ENCODE results near the gene PLEKHM1.

The PLEKHM1 gene

GRCh38 chr17:45428931-45429338 is 61.6 kb downstream of the PLEKHM1 start:
- DNase-seq (ENCODE audit: low read depth in 1 of 2, low spot score in 1 of 2): peak; percentile 63 to 67
- no peak overlapping the region; the same call in 1 of the 2 replicates for H3K4me3 ChIP-seq (replicated peaks; ENCODE audit: insufficient read depth, low read length)
- peak overlapping the region; percentile 63 for H3K27ac ChIP-seq (replicated peaks)
- TF ChIP-seq POLR2AphosphoS5 (IDR thresholded peaks at IDR 0.05; ENCODE audit: low read depth): no peak
- peak; percentile 89 for TF ChIP-seq SPI1 (IDR thresholded peaks at IDR 0.05; ENCODE audit: borderline replicate concordance, low read depth)
- TF ChIP-seq CTCF (IDR thresholded peaks at IDR 0.05; ENCODE audit: insufficient read depth, low read length): no peak
- no peak for TF ChIP-seq GABPA (IDR thresholded peaks at IDR 0.05; ENCODE audit: low read depth)
- H3K27me3 ChIP-seq (ENCODE audit: insufficient read depth, poor library complexity, severe bottlenecking): no peaks in the 10 kb centered on the region

- DNase-seq (ENCODE audit: low read depth in 1 of 2, low spot score in 1 of 2): peak; percentile 65 to 92
- H3K4me3 ChIP-seq (replicated peaks; ENCODE audit: insufficient read depth, low read length): peak overlapping the region; percentile 13; the same call in 1 of the 2 replicates
- TF ChIP-seq POLR2AphosphoS5 (IDR thresholded peaks at IDR 0.05; ENCODE audit: low read depth) (peak; percentile 66), SPI1 (IDR thresholded peaks at IDR 0.05; ENCODE audit: borderline replicate concordance, low read depth) (peak; percentile 98), CTCF (IDR thresholded peaks at IDR 0.05; ENCODE audit: insufficient read depth, low read length) (peak; percentile 78), GABPA (IDR thresholded peaks at IDR 0.05; ENCODE audit: low read depth) (no peak)
- no peaks in the 10 kb centered on the region for H3K27me3 ChIP-seq (ENCODE audit: insufficient read depth, poor library complexity, severe bottlenecking)
- peak overlapping the region; percentile 63 for H3K27ac ChIP-seq (replicated peaks)
These were observed 62.4 kb downstream of the PLEKHM1 start for GRCh38 chr17:45428050-45428617.

- peak overlapping the region; percentile 63 for H3K27ac ChIP-seq (replicated peaks)
- no peaks in the 10 kb centered on the region for H3K27me3 ChIP-seq (ENCODE audit: insufficient read depth, poor library complexity, severe bottlenecking)
- peak in 1 of 2 experiments; percentile 15 for DNase-seq (ENCODE audit: low read depth in 1 of 2, low spot score in 1 of 2)
- TF ChIP-seq REST (IDR thresholded peaks at IDR 0.05; ENCODE audit: insufficient replicate concordance, low read depth) (no peak), POLR2AphosphoS5 (IDR thresholded peaks at IDR 0.05; ENCODE audit: low read depth) (no peak), GABPA (IDR thresholded peaks at IDR 0.05; ENCODE audit: low read depth) (no peak)
- no peak overlapping the region for H3K4me3 ChIP-seq (replicated peaks; ENCODE audit: insufficient read depth, low read length)
These were observed 63.2 kb downstream of the PLEKHM1 start for GRCh38 chr17:45427181-45427835.

- Histone ChIP-seq H3K27ac (replicated peaks) (no peak overlapping the region), H3K27me3 (ENCODE audit: insufficient read depth, poor library complexity, severe bottlenecking) (no peaks in the 10 kb centered on the region), H3K4me3 (replicated peaks; ENCODE audit: insufficient read depth, low read length) (no peak overlapping the region)
- DNase-seq (ENCODE audit: low read depth in 1 of 2, low spot score in 1 of 2): no peak
- no peak for TF ChIP-seq GABPA (IDR thresholded peaks at IDR 0.05; ENCODE audit: low read depth)
- TF ChIP-seq CTCF (IDR thresholded peaks at IDR 0.05; ENCODE audit: insufficient read depth, low read length): no peak
- TF ChIP-seq SPI1 (IDR thresholded peaks at IDR 0.05; ENCODE audit: borderline replicate concordance, low read depth): no peak
- no peak for TF ChIP-seq REST (IDR thresholded peaks at IDR 0.05; ENCODE audit: insufficient replicate concordance, low read depth)
These were observed 64.0 kb downstream of the PLEKHM1 start for GRCh38 chr17:45426561-45426960.

Data from HL-60 (cell line).